AG10803 (cell line): ENCODE measurements around the gene GPC5.

ENCODE experiments used
- DNase-seq: peaks from one replicate; pipeline ENCODE4 v3.0.0; 2010; ENCODE audit warnings: low read depth
- H3K4me3 ChIP-seq: 2 replicates; pipeline ENCODE4 v1.5.1; 2011; ENCODE audit warnings: mild to moderate bottlenecking, low read length, control low read depth
- TF ChIP-seq, protein P1 (sequence below): conservative IDR thresholded peaks from 2 replicates; pipeline ENCODE4 v1.5.1; 2011; ENCODE audit warnings: mild to moderate bottlenecking, low read length, control low read depth, inconsistent platforms

GPC5 gene

GRCh38 chr13:91534996-91535395, 136.6 kb downstream of the GPC5 start:
- TF ChIP-seq, protein P1, sequence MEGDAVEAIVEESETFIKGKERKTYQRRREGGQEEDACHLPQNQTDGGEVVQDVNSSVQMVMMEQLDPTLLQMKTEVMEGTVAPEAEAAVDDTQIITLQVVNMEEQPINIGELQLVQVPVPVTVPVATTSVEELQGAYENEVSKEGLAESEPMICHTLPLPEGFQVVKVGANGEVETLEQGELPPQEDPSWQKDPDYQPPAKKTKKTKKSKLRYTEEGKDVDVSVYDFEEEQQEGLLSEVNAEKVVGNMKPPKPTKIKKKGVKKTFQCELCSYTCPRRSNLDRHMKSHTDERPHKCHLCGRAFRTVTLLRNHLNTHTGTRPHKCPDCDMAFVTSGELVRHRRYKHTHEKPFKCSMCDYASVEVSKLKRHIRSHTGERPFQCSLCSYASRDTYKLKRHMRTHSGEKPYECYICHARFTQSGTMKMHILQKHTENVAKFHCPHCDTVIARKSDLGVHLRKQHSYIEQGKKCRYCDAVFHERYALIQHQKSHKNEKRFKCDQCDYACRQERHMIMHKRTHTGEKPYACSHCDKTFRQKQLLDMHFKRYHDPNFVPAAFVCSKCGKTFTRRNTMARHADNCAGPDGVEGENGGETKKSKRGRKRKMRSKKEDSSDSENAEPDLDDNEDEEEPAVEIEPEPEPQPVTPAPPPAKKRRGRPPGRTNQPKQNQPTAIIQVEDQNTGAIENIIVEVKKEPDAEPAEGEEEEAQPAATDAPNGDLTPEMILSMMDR, result no peak
- no peak overlapping the region for H3K4me3 ChIP-seq
- DNase-seq, result no peak

DNA sequence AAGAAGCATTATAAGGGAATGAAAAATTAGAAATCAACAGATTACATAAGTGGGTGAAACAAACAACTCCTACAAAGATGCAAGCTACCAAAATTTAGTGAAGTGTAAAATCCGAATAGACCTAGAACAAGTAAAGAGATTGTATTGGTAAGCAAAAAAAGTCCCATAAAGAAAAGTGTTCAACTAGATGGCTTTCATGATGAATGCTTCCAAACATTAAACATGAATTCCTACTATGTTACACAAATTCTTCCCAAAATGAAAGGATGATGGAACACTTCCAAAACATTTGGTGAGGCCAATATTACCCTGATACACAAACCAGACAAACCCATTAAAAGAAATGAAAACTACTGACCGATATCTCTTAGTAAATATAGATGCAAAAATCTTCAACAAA, 139.0 kb downstream of the GPC5 start:
- H3K4me3 ChIP-seq, result no peak overlapping the region
- TF ChIP-seq, protein P1, result no peak
- DNase-seq, result no peak

DNA sequence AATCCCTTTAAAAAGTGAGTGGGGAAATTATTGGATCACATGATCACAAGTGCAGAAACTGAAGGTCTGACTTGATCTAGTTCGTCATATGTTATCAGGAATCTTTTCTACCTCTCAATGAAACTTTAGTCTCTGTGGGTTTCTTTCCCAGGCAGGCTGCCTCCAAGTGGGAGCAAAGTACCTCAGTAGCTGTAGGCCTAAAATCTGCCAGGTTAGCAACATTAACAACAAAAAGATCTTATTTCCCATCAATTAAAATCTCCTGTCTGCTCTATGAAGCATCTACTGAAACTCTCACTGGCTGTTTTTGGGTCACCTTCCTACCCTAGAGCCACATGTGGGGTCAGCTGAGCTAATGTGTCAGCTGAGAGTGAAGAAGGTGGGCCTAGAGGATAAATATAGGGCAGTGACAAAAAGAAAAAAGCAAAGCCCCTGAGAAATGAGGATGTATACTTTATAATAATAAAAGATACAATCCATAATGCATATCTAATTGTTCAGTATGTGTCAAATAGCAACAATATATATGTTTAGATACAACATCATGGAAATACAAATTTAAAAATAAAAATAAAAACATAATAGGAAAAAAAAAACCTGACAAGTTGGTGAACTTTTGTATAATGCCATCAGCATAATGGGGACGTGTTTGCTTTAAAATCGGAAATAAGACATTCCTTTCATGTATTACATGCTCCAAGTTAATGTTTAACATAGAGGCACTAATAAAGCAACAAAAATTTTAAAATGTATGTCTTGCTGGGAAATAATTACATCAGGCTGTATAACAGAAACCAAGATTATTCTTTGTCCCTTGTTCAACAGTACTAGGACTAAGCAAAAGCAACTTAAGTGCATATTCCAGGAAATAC, 141.1 kb downstream of the GPC5 start:
- no peak overlapping the region for H3K4me3 ChIP-seq
- DNase-seq, result no peak
- TF ChIP-seq, protein P1, result no peak

DNA sequence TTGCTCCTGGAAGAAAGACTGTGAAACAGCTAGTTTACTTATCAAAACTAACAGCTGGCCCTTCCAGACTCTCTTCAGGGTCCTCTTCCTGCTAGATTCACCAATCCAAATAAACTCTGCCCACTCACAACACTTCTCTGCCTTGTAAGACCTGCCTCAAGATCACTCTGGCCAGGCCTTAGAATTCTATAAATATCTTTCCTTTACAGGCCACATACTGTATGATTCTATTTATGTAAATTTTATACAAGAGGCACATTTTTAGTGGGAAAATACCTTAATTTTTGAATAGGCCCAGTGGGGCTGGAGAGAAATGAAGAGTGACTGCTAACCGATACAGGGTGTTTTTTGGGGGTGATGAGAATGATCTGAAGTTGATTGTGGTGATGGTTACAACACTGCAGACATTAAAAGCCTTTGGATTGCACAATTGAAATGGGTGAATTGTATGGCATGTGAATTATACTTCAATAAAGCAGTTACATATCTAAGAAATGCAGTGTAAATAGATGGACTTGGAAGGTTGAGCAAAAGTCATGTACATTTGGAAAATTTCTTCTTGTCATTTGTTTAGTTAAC, 141.8 kb downstream of the GPC5 start:
- H3K4me3 ChIP-seq, result no peak overlapping the region
- DNase-seq, result no peak
- TF ChIP-seq, protein P1, result no peak

DNA sequence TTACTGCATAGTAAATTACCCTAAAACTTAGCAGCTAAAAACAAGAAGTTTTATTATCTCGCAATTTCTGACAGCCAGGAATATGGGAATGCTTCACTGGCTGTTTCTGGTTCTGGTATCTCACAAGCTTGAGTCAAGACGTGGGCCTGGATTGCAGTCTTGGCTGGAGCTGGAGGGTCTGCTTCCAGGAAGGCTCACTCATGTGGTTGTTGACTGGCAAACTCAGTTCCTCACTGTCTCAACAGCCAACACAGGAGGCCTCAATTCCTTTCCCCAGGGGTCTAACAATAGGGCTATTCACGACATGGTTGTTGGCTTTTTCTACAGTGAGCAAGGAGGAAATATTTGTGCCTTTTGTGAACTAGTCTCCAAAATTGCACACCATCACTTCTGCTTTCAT, 146.3 kb downstream of the GPC5 start:
- TF ChIP-seq, protein P1, result no peak
- DNase-seq, result no peak
- H3K4me3 ChIP-seq, result no peak overlapping the region

DNA sequence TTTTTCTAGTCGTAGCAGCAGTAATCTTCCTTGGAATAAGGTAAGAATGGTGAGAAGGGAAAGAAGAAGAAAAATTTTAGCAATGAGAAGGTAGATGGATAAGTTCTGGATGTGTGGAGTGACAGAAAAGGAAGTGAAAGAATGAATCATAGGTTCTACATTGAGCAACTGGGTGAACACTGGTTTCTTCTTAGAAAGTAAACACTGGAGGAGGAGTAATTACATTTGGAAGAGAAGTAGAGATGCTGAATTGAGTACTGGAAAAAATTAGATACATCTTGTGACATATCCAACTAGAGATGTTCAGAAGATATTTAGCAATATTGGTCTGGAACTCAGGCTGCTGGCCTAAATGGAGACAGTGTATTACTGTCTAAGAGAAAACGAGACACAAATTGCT, 148.5 kb downstream of the GPC5 start:
- TF ChIP-seq, protein P1, result no peak
- DNase-seq, result no peak

DNA sequence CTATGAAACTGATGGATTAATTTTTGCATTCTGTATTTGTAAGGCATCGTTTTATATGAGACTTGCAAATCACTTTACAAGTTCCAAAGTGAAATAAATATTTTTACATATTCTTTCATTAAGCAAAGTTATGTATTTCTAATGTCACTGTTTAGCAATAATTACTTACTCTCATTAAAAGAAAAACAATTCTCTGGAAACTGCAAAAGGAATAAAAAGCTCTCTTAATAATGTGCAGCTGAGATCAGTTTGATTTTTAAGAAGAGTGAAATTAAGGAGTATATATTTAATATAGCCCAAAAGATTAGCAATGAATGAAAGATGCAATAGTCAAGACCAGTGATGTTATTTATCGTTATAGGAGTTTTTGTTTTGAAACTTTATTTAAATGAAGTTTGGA, 155.2 kb downstream of the GPC5 start:
- no peak for DNase-seq
- TF ChIP-seq, protein P1, result no peak
- H3K4me3 ChIP-seq, result no peak overlapping the region

More for the DNA sequence above, 148.5 kb downstream of the GPC5 start:
- no peak overlapping the region for H3K4me3 ChIP-seq
